SH-SY5Y (cell line): ENCODE measurements around the gene FBH1.

Experiments
- GATA2 ChIP-seq: IDR thresholded peaks from 2 replicates; pipeline ENCODE4 v1.6.1; 2011; ENCODE audit warnings: mild to moderate bottlenecking, low read depth, low read length
- GATA3 ChIP-seq: IDR thresholded peaks from 2 replicates; pipeline ENCODE4 v1.6.1; 2011; ENCODE audit warnings: low read depth, mild to moderate bottlenecking, low read length, moderate library complexity

DNA sequence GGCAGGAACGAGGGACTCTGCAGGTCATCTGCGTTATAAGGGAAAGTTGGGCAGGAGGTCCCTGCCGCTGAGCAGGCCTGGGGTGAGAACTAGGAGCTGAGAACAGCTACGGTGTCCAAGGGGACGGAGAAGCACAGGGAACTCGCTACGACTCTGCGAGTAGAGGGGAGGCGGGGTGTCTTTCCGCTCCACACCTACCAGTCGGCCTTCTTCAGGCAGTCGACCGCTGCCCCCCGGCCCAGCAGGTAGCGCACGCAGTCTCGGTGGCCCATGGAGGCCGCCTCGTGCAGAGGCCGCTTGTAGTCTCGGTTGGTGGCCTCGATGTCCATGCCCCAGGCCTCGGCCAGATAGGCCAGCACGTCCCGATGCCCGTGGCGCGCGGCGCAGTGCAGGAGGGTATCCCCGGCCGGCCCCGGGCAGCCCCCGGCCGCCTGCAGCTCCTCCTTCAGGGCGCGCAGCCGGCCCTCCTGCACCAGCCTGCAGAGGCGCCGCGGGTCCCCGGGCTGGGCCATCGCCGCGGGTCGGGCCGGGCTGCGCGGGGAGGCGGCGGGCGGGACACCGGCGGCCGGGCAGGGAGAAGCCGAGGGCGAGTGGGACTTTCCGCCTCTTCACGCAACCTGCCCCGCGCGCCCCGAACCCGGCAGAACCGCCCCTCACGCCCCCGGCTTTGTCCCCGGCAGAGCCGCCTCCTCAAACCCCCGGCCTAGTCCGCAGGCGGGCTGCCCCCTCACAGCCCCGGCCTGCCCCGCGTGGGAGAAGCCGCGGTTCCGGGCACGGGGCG is 1.0 kb upstream of the FBH1 start:
- TF ChIP-seq GATA2 (no peak), GATA3 (no peak)
